NCI-H748 (cell line): ENCODE data around the gene HPSE2.

ENCODE experiments used
- DNase-seq: peaks from one replicate; lab custom pipeline; 2025; ENCODE audit not compliant: unreplicated experiment; lab: John Stamatoyannopoulos, UW

The HPSE2 gene

GRCh38 chr10:98418665-98419468 is 816.8 kb downstream of the HPSE2 start:
- no peak for DNase-seq

GRCh38 chr10:98417973-98418664 is 817.5 kb downstream of the HPSE2 start:
- no peak for DNase-seq

GRCh38 chr10:98417481-98417959 is 818.1 kb downstream of the HPSE2 start:
- DNase-seq, result no peak

GRCh38 chr10:98416606-98417388 is 818.9 kb downstream of the HPSE2 start:
- DNase-seq, result no peak

- DNase-seq, result no peak
Observed at GRCh38 chr10:98415731-98416119, 819.9 kb downstream of the HPSE2 start.

GRCh38 chr10:98414932-98415730 is 820.5 kb downstream of the HPSE2 start, which contains the start of gene PYROXD2:
PYROXD2 (minus strand) TSS chr10:98415182; CDS start chr10:98415135, 47 bp downstream.
- DNase-seq, result peak; percentile 89

- no peak for DNase-seq
Observed at GRCh38 chr10:98414578-98414931, 821.1 kb downstream of the HPSE2 start.

GRCh38 chr10:98411768-98412167 is 823.9 kb downstream of the HPSE2 start:
- DNase-seq, result no peak

GRCh38 chr10:98411166-98411565 is 824.5 kb downstream of the HPSE2 start:
- no peak for DNase-seq

GRCh38 chr10:98410759-98411158 is 824.9 kb downstream of the HPSE2 start:
- DNase-seq, result no peak

GRCh38 chr10:98410135-98410743 is 825.4 kb downstream of the HPSE2 start:
- no peak for DNase-seq

GRCh38 chr10:98408799-98409198 is 826.9 kb downstream of the HPSE2 start:
- no peak for DNase-seq

- DNase-seq, result no peak
Observed at GRCh38 chr10:98407744-98408241, 827.9 kb downstream of the HPSE2 start.
